RKO (cell line): ENCODE data around the gene AK8.

Experiments
- DNase-seq: peaks from one replicate; pipeline ENCODE4 v3.0.0-alpha.2; 2016; ENCODE audit warnings: low spot score

AK8 gene

DNA sequence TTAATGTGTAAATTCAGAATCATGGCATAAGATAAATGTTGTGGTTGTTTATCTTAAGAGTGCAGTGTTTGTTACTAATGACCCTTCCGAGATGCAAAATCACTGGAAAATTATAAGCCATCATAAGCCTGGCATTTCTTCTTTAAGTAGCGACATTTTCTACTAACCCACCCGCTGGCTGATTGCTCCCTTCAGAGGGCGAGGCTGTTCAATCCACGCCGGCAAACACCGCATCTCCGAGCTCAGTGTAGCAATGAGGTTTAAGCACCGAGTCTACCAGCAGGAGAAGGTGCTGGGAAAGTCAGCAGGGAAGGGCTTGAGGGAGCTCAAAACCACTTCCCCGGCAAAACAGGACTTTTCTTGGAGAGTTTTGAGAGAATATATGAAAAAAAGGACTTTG lies 52.7 kb downstream of the AK8 start:
- DNase-seq: no peak

DNA sequence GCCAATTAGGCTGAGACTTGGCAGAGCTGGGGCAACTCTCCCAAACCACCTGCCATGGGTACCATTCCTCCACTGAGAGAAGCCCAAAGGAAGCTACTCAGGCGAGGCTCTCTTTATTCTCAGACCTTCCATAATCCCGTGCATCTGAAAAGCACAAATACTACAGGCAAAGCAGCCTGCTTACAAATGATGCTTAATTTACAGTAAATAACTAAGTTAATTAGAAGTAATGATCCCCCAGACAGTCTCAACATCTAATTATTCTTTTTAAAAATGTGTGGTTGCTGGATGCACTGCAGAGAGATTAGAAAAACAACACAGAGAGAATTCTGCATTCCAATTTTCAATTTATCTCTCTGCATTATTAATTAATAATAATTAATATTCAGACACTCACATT lies 53.1 kb downstream of the AK8 start:
- no peak for DNase-seq

DNA sequence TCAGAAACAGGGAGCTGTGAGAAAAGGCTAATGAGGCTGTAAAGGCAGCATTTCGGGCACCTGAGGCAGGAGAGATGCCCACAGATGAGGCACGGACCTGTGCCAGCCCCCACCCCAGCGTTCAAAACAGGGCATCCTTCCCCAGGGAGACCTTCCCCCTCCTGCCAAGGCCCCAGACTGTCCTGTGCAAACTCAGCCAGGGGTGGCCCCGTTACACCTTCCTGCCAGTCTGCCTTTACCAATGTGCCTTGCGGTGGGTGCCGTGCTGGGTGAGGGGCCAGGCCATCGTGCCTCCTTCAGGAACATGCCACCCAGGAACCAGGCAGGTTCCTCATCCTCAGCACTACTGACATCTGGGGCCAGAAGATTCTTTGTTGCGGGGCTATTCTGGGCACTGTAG lies 53.9 kb downstream of the AK8 start:
- DNase-seq: no peak

DNA sequence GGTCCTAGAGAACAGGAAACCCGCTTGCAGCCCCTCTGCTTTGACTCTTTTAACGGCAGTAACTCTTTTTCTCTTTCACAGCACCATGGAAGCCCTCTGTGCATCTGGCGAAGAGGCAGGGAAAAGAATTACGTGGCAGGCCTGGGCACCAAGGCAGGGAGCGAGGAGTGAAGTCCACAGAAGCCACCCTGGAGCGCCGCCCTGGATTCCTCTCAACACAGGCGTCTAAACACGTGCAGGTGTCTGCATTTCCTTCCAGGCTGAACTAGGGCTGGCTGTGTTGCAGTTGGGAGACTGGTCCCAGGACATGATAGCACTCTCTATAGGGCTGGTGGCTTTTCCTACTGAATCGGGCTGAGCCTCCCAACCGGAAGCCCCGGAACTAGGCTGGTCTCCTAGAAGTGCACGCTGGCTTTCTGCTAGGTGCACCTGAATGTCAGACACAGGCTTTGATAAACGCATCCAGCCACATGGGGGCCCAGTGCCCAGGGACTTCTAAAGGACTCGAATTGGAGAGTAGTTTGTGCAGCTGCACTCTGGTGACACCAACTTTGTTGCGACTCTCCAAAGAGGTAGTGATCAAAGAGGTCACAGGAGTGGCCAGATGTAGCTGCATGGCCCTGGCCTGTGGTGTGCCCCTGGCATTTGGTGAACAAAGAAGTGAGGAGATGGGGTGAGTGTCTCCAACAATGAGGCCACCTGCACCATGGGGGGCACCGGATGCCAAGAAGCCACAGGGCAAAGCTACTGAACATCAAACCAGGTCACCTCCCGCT lies 54.5 kb downstream of the AK8 start:
- DNase-seq: no peak

DNA sequence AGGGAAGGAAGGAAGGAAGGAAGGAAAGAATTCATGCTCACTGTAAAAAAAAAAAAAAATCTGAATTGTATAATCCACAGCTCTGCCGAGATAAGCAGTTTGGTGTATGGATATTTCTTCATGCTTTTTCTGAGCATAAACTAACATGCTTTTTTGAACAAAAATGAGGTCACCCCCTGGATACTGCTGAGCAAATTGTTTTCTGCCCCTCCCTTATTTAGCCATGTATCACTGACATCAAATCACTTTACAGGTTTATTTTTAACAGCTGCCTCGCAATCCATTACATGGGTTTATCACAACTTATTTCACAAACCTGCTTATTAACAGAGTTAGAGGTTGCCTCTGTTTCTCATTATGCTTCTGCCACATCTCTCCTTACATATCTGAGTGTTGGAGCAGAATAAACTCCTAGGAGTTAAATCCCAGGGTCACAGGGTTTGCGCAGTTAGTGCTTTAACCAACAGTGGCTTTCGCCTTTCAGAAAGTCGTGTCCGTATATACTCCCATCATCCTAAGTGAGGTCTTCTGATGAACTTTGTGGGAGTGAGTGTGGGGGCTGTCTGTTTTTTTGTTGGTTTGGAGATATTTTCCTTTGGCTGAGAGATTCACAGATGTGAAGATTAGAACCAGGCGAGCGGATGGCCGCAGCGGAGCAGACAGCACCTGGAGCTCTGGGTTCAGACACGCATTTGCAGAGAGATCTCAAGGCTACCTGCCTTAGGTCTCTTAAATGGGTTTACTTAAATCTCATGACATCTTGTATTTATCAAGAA lies 57.7 kb downstream of the AK8 start:
- no peak for DNase-seq

DNA sequence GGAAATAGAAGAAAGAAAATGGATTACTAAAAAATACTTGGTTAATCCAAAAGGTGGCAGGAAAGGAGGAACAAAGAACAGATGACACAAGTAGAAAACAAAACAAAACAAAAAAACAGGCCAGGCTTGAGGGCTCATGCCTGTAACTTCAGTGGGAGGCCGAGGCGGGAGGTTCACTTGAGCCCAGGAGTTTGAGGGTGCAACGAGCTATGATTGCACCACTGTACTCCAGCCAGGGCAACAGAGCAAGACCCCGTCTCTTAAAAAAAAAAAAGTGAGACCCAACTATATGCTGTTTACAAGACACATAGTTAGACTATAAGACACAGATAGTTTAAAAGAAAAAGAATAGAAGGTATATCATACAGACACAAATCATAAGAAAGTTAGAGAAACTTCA lies 59.5 kb downstream of the AK8 start:
- DNase-seq: no peak

DNA sequence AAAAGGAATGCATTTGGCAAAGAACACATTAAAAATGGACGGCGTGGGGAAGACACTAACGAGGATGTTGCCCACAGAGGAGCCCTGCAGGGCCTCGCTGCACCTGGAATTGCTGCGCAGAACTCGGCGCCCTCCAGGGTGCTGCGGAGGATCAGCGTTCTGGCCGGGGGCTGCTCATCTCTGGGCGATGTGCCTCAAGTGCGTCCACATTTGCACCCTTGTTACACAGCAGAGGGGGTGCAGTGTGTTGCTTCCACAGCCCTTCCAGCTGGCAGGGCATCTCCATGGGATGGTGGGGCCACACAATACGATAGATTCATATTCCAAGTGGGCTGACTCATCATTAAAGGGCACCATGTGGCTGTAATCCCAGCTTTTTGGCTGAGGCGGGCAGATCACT lies 63.1 kb downstream of the AK8 start:
- DNase-seq: no peak

DNA sequence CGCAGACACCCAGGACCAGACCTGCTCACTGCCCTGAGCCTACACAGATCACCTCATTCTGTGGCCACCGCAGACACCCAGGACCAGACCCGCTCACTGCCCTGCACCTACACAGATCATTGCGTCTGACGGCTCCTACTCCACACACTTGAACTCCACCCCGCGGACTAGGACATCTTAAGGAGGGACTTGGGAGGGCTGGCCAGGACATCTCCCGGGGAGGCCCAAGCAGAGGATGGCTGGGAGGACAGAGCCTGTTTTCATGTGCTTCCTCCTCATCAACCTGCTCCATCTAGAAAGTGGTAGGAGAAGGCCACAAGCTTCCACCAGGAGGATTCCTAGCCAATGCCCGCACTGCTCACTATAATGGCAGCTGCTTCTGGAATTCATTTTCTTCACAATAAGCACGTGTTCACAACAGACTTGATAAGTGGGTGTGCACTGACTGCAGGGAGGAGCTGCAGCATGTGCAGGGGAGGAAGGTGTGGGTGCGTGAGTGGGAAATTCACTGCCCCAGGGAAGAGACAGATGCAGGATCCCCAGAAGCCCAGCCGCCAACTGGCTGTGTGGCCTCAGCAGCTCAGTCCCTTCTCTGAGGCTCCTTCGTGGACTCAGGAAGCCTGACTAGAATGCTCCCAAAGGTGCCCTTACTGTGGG lies 64.8 kb downstream of the AK8 start:
- no peak for DNase-seq

DNA sequence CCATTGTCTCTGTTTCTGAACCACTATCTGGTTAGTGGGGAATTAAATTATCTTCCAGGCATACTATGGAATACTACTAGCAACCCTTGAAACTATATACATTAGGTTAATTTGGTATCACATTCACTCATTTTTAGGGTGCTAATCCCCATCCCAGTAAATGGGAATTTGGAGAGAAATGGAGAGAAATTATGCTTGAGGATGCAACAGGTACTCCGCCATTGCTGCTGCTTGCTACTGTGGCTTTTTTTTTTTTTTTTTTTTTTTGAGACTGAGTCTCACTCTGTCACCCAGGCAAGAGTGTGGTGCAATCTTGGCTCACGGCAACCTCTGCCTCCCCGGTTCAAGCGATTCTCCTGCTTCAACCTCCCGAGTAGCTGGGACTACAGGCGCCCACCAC lies 66.1 kb downstream of the AK8 start:
- DNase-seq: no peak

DNA sequence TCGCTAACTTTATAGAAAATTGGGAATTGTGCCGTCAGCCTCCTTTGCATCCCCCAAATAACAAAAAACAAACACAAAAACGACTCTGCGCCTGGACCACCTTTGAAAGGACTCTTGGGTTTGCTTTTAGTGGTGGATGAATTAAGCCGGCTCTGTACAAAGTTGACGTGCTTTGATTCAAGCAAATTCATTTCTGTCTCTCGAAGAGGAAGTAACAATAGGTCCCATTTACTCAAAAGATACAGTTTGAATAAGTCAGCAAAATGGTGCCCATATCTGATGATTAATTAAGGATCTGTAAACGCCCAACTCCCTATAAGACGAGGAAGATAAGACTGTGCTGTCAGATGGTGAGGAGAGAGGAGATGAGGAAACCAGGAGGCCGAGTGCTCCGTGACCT lies 67.8 kb downstream of the AK8 start:
- DNase-seq: no peak

DNA sequence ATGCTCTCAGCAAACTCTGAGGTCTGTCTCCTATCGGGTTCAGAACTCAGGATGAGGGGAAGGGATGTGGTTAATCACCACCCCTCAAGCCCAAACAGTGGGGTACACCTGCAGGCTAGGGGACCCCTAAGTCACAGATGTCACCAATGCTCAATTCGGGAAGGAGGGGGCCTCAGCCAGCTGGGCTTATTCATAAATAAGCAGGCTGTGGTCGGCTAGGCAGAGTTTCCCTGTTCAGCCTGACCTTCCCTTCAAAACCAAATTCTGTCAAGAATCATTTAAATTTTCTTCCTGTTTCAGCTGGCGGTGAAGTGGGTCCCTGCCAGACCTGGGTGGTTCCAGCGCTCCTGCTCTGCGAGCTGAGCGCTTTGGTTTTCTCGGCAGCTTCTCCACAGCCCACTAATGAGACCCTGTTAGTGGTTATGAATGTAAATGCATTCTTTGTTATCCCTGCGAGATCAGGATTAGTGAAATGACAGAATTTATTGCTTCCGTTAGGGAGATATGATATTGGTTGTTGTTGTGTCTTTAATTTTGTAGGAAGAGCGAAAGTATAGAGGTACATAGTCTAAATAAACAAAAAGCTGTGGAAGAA lies 68.3 kb downstream of the AK8 start:
- no peak for DNase-seq

DNA sequence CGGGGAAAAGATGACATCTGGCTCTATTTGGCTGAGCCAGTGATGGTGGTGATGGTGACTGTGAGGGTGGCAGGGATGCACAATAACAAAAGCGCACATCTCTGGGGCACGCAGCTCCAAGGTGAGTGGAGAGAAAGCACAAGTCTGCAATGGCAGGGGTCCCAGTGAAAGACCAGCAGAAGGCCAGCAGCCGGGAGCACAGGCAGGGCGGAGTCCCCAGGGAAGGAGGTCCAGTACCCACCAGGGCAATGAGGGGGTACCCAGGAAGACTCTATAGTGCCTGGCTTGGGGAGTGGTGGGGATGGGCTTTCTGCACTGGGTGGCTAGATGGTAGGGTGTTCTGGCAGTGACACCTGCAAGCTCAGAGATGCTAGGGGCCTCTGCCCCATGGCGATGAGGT lies 69.4 kb downstream of the AK8 start:
- DNase-seq: no peak

DNA sequence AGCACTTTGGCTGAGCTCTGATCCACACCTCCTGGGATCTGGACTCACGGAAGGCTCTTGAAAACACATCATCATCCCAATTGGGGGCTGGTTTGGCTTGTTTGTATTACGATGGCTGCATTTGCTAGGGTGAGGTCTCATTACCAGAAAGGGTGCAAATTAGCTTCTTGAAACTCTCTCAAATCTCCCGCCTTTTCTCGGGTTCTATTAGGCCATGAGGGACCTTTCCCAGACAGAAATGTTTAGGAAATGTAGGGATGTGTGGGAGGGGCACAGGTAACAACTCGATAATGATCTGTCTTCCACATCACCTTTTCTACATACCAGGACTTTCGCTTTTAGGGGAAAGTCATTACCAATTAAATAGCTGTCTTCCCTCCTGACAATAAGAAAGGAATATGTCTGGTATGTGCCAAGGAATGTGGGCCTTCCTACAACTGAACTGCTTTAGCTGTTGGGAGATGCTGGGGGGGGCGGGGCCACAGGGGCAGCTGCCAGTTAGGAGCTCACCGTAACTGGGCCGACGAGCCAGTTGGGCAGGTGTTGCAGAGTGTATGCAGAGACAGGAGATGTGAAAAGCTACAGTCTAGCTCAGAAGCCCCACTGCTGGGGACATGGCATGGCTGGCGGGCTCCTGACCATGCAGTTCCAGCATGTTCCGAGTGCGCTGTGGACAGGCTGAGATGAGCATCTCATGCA lies 71.2 kb downstream of the AK8 start:
- DNase-seq: no peak

DNA sequence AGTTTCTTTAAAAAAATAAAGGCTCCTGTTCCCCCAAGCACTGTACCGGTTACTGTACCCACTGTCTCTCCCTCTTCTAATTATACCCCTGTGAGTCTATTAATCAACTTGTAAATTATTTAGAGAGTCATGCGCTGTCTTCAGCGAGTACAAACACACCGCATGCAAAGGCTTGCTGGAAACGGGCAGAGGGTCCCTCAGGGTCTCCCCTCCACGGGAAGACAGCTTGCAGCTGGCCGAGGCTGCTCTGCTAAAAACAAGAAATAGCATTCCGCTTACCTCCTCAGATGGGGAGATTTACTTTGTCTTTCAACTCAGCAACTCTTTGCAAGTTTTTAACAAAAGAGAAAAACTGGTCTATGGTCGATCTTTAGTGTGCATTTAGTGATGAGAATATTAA lies 71.8 kb downstream of the AK8 start:
- no peak for DNase-seq

DNA sequence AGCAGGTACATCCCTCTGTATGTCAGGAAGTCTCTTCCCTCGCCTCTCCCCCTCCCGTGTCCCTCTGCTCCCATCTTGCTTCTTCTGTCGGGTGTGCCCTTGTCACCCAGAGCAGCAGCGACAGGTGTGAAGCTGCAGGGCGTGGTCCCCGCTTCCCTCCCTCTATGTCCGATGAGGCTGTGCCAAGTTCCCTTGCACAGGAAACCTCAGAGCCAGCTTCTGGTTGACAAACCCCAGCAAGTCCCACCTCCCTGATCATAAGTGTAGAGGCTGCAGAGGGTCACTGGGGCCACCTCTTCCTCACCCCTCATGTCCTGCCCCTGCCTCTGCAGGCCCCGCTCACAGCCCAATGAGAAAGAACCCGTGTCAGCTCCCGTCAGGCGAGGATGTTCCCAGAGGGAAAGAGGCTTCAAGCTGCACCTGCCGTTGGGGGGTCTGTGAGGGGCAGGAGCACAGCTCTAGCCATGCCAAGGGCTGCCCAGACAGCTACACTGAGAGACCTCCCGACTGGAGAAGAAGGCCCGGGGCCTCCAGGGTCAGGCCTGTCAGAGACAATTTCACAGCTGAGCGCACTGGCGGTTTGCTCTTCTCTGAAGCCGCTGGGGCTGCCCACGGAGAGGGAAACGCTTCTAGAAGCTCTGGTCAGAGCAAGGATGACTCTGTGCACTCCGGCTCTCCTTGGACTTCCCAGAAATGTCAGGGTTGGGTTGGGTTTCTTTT lies 73.3 kb downstream of the AK8 start:
- DNase-seq: no peak

DNA sequence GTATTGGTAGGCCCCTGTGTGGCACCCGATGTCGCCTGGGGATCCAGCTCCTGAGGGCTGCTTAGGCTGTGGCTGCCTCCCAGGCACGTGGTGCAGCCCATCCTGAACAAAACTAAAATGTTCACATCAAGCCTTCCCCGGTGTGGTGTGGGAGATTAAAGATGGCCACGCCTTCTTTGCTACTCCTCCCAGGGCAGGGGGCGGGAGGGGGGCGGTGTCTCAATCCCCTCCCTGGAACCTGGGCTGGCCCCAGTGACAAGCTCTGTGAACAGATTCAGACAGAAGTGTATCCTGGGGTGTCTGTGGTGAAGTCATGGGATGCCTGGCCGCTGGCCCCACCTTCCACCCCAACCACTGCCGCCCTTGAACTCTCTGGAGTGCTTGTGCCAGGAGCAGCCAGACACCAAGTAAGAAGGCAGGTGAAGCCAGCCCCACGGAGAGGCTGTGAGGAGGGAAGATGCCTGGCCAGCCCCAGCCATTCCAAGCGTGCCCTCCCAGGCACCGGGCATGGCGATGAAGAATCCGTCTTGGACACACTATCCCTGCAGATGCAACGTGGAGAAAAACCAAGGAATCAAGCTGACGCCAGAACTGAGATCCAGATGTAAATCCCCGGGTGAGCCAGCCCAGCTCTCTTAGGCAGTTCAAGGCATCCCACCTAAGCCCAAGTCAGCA lies 75.8 kb downstream of the AK8 start:
- DNase-seq: no peak

DNA sequence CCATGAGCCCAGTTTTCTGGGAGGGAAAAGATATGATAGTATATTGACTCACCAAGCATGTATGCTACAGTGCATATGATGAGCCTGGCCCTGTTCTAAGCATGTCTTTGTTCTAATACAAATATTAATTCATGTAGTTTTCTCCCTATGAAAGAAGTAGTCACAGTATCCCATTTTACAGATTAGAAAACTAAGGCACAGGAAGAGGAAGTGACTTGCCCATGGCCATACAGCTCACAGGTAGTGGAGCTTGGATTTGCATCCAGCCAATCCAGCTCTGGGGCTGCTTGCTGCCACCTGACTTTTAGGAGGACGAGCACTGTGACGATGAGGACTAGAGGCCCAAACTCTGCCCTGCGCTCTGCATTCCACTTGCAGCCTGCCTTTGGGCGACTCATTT lies 76.4 kb downstream of the AK8 start:
- DNase-seq: no peak

DNA sequence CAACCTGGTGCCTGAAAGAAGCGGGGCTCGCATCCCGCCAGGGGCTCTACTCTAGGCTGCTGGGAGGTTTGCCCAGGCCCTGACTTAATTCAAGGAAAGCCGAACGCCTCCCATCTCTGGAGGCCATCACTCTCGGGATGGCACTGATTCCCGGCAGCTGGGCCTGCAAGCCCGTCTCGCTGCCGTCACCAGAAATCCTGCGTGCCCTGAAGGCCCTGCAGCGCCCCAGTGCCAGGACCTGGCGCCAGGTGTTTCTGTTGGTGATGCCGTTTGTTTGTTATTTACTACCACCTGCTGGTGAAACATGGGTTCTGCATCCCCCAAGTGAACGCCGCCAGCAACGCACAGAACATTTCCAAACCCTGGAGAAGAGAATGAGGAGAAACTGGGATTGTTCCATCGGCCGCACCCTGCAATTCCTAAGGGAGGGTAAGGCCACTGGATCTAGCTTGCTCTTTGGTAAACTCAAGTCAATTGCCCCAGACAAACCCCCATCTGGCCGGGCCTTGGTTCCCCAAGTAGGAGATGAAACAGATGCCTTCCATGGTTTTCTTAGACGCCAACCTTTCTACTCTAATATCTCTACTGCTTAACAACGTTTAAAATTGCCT lies 77.9 kb downstream of the AK8 start:
- peak; percentile 79 for DNase-seq

DNA sequence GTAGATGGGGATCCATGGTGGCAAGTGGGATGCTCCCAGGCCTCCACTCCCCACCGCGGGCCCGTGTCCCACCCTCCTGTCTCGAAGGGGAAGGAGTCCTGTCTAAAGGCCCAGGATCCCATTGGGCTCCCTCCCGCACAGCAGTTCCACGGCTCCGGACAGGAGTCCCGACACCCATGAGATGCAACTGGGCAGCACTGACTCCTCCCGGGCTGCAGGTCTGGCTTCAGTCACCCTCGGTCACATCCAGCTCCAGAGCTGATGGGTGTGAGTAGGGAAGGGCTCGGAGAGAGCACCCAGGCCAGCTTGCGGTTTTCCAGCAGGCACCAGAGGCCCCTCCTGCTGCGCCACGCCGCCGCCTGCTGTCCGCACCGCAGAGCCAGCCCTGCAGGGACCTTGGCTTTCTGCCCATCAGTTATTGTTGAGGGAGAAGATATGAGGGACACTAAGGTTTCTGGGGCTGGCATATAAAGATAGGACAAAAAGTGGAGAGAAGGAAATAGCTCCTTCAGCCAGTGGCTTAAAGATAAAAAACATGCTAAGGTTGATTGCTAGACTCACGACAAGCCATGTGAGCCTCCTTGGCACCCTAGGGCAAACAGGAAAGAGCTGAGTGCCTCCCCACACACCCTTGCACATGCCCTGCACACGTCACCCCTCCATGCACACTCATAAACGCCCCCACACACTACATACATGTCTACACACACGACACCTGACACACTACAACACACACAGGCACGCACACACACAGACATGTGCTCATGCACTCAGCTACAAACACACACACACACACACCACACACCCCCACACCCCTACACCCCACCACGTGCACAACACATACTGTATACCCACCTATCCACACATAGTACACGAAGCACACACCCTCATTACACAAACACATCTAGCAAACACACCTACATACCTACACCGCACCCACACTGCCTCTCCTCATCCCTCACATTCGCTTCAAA lies 79.0 kb downstream of the AK8 start:
- DNase-seq: no peak
